MV-4-11 (cell line): ENCODE data around the gene SLC28A1.

Source experiments
- DNase-seq: peaks from one replicate; lab custom pipeline; 2025; lab: John Stamatoyannopoulos, UW

SLC28A1 gene

DNA sequence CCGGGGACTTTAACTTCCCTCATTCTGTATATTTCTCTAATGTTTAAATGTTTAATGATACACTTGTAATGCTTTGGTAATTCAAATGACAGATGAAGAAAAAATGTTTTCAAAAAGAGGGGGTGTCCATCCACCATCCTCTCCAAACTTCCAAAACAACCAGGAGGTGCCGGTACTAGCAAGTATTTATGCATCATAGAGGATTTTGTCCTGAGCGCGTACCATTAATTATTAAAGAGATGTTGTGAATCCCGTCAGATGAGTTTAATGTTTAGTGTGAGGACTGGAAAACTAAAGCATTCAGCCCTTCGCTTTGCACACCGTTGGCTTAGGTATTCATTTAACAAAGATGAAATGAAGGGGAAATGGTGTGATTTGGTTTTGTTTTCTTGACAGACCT lies 1.3 kb downstream of the SLC28A1 start:
- DNase-seq, result no peak

GRCh38 chr15:84886211-84886983 lies 1.9 kb downstream of the SLC28A1 start:
- no peak for DNase-seq

- DNase-seq, result no peak
Measured at GRCh38 chr15:84886984-84887299, 2.5 kb downstream of the SLC28A1 start.

- no peak for DNase-seq
Measured at GRCh38 chr15:84887938-84888337, 3.5 kb downstream of the SLC28A1 start.

- DNase-seq, result no peak
Measured at GRCh38 chr15:84888639-84889038, 4.2 kb downstream of the SLC28A1 start.

DNA sequence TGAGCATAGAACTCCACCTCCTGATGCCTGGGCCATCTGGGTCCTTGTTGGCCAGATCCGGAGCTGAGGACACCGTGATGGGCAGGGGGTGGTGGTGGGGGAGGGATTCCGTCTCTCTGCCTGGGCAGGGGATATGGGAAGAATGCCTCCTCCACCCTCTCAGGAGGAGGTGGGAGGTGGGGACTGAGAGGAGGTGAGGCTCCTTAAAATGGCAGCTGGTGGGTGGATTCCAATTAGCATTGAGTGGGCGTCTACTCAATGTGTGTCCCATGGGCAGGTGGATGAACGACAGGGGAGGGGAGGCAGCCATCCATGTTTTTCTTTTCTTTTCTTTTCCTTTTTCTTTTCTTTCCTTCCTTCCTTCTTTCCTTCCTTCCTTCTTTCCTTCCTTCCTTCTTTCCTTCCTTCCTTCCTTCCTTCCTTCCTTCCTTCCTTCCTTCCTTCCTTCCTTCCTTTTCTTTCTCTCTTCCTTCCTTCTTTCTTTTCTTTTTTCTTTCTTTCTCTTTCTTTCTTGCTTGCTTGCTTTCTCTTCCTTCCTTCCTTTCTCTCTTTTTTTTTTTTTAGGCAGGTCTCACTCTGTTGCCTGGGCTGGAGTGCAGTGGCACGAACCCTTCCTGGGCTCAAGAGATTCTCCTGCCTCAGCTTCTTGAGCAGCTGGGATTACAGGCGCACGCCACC lies 5.0 kb downstream of the SLC28A1 start:
- no peak for DNase-seq

DNA sequence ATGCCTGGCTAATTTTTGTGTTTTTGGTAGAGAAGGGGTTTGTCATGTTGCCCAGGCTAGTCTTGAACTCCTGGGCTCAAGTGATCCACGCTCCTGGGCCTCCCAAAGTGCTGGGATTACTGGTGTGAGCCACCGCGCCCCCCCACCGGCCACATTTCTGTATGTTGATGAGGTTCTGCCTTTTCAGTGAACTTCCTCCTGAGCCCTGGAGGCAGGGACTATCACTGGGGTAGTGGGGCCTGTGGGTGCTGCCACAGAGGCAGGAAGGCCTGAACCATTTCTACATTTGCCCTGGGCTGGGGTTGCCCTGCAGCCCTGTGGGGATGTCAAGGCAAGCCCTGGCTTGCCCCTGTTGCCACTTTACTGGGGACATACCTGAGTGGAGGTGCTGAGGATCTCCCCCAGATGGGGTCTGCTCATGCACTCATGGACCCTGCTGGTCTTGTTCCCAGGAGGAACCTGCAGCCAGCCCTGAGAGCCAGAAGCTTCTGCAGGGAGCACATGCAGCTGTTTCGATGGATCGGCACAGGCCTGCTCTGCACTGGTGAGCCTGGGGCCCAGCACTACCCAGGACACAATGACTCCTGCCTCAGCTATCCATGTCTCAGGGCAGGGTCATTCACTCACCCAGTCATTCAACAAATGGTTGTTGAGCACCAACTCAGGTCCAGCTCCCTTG lies 5.7 kb downstream of the SLC28A1 start:
- DNase-seq, result peak; percentile 36

DNA sequence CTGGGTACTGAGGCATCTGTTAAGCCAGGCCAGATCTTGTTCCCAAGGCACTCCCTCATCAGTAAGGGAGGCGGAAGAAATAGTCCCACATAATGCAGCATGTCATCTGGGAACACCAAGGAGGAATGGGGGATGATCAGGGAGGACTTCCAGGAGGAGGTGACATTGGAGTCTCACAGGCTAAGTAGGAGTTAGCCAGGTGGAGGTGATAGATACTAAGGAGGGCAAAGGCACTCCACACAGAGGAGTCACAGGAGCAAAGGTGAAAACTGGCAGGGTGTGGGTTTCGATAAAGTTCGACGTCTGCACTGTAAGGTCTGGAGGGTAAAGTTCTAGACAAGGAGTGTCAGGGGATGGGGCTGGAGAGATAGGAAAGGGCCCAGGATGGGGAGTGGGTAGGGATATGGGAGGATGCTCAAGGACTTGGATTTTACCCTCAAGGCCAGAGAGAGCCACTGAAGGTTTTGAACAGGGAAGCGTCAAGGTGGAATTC lies 6.3 kb downstream of the SLC28A1 start:
- no peak for DNase-seq

GRCh38 chr15:84891339-84891738 lies 6.9 kb downstream of the SLC28A1 start:
- no peak for DNase-seq

- DNase-seq, result no peak
Measured at GRCh38 chr15:84892786-84893307, 8.4 kb downstream of the SLC28A1 start.

- DNase-seq, result no peak
Measured at GRCh38 chr15:84893607-84894006, 9.1 kb downstream of the SLC28A1 start.

DNA sequence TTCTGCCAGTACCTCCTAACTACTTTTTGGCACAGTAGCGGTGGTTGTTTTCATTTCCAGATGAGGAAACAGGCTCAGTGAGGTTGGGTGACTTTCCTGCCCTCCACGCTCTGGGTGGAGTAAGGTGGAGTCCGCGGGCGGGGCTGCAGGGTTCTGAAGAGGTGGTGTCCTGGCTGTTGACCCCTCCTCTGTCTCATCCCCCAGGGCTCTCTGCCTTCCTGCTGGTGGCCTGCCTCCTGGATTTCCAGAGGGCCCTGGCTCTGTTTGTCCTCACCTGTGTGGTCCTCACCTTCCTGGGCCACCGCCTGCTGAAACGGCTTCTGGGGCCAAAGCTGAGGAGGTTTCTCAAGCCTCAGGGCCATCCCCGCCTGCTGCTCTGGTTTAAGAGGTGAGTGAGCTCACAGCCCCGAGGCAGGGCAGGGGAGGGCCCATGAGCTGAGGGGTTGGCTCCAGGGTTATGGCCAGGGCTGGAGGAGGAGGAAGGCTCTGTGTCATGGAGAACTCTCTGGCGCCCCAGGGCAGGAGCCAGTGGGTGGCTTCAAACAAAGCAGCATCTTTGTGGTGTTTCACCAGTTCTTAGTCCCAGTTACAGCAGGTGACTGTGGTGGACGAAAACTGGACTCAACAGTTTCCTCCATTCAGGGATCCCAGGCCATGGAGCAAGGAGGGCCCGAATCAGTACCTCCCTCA lies 10.4 kb downstream of the SLC28A1 start:
- no peak for DNase-seq

DNA sequence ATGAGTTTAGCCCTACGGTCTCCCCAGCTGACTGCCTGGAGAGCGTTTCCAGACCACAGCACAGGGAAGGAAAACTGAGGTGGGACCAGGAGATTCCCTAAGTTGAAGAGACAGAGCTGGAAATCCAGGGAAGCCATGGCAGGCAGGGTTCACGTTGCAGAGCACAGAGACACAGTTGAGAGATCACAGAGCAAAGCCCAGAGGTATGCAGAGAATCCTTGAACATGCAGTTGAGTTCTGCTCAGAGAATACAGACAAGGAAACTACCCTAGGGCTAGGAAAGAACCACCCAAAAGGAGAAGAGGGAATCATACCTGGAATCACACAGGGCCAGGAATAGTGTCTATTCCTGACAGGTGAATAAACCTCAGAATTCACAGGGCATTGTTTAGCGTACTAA lies 14.3 kb downstream of the SLC28A1 start:
- DNase-seq, result no peak

DNA sequence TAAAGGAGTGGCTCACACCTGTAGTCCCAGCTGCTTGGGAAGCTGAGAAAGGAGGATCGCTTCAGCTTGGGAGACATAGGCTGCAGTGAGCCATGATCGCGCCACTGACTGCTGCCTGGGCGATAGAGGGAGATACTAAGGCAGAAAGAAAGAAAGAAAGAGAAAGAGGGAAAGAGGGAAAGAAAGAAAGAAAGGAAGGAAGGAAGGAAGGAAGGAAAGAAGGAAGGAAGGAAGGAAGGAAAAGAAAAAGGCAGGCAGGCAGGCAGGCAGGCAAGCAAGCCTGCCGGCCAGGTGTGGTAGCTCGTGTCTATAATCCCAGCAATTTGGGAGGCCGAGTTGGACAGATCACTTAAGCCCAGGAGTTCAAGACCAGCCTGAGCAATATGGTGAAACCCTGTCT lies 15.3 kb downstream of the SLC28A1 start:
- no peak for DNase-seq

GRCh38 chr15:84901540-84901939 lies 17.1 kb downstream of the SLC28A1 start:
- DNase-seq, result no peak

DNA sequence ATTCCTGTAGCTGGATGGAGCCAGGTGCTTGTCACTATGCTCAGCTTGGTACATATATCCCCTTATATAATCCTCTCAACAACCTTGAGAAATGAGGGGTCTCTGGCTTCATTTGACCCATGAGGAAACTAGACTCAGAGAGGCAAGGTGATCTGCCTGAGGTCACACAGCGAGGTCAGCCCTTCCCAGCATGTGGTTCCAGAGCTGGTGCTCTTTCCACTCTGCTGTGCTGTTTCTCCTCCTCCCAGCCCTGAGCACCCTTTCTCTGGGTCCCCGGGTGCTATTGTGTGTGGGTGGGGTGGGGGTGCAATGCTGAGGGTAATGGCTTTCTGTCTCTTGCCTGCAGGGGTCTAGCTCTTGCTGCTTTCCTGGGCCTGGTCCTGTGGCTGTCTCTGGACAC lies 19.3 kb downstream of the SLC28A1 start:
- DNase-seq, result no peak

- no peak for DNase-seq
Measured at GRCh38 chr15:84904419-84904818, 20.0 kb downstream of the SLC28A1 start.

- DNase-seq, result no peak
Measured at GRCh38 chr15:84905016-84905916, 20.8 kb downstream of the SLC28A1 start.

GRCh38 chr15:84907731-84908130 lies 23.3 kb downstream of the SLC28A1 start:
- DNase-seq, result no peak

DNA sequence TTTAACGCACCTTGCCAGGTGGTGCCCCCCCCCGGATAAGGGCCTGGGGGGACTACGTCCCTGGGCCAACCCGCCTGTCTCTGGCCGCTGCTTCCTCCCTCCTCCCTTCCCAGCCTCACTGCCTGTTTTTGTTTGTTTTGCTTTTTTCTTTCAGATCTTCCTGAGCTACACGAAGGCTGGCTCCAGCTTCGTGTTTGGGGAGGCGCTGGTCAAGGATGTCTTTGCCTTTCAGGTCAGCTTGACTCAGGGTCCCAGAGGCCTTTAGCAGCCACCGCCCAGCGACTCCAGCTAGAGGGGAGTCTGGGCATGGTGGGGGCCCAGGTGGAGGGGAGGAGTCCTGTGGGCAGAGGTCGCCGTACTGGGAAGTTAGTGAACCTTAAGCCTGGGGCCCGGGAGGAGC lies 24.1 kb downstream of the SLC28A1 start:
- DNase-seq, result no peak

DNA sequence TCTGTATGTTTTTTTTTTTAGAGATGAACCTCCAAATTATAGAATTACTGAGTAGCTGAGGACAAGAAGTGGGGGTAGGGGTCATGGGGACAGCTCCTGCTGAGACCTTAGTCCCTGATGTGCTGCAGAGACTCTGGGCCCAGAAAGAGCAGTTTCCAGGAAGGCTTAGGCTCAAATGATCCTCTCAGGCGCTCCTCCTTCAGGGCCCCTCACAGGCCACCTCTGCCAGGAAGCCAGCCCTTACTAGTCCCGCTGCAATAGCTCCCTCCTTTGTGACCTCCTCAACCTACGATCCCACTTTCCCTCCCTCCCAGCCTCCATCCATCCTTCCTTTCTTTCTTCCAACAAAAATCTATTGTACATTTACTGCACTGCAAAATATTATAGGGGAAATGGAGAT lies 24.6 kb downstream of the SLC28A1 start:
- no peak for DNase-seq
